ENCODE results near the gene WASL.
"Not testable (repeated sequence)": the region's sequence is repeated elsewhere in the genome, so short reads cannot be mapped to it uniquely, and the experiment has no call there.

WASL gene

GRCh38 chr7:123768493-123768892, 19.7 kb upstream of the WASL start:
- DNase-seq = no peak

GRCh38 chr7:123763191-123763661, 14.4 kb upstream of the WASL start:
- DNase-seq = no peak

- DNase-seq = no peak
These were observed 12.9 kb upstream of the WASL start for GRCh38 chr7:123761729-123762128.

- DNase-seq = no peak
These were observed 8.3 kb upstream of the WASL start for GRCh38 chr7:123757095-123757494.

GRCh38 chr7:123755338-123755737, 6.5 kb upstream of the WASL start:
- DNase-seq = no peak

GRCh38 chr7:123754271-123754871, 5.6 kb upstream of the WASL start:
- DNase-seq = no peak

GRCh38 chr7:123752534-123752933, 3.7 kb upstream of the WASL start:
- no peak for DNase-seq

- DNase-seq = no peak
These were observed 3.0 kb upstream of the WASL start for GRCh38 chr7:123751821-123752220.

GRCh38 chr7:123750389-123751230, 1.8 kb upstream of the WASL start:
- DNase-seq = no peak

- DNase-seq = no peak
These were observed 694 bp upstream of the WASL start for GRCh38 chr7:123749537-123749857.

- no peak for DNase-seq
These were observed 551 bp downstream of the WASL start for GRCh38 chr7:123748171-123748733.

GRCh38 chr7:123747620-123748141, 1.1 kb downstream of the WASL start:
- peak; percentile 14 for DNase-seq

- DNase-seq = no peak
These were observed 1.8 kb downstream of the WASL start for GRCh38 chr7:123746931-123747488.

- DNase-seq = no peak
These were observed 2.7 kb downstream of the WASL start for GRCh38 chr7:123746055-123746454.

- DNase-seq = no peak
These were observed 3.4 kb downstream of the WASL start for GRCh38 chr7:123745437-123745836.

- DNase-seq = no peak
These were observed 4.4 kb downstream of the WASL start for GRCh38 chr7:123744416-123744815.

- DNase-seq = no peak
These were observed 6.9 kb downstream of the WASL start for GRCh38 chr7:123741940-123742339.

GRCh38 chr7:123738808-123739207, 10.0 kb downstream of the WASL start:
- no peak for DNase-seq

- no peak for DNase-seq
These were observed 10.4 kb downstream of the WASL start for GRCh38 chr7:123738356-123738755.

GRCh38 chr7:123737168-123737674, 11.6 kb downstream of the WASL start:
- DNase-seq = not testable (repeated sequence)

GRCh38 chr7:123735539-123735938, 13.3 kb downstream of the WASL start:
- DNase-seq = no peak

GRCh38 chr7:123734498-123734897, 14.3 kb downstream of the WASL start:
- DNase-seq = no peak

- no peak for DNase-seq
These were observed 16.3 kb downstream of the WASL start for GRCh38 chr7:123732413-123733091.

Measured in T1000 (cell line).